Measurements from ENCODE around the gene LRRC74B.

Gene LRRC74B

GRCh38 chr22:21100149-21101032 lies 54.6 kb downstream of the LRRC74B start:
- FAIRE-seq (no peak), DNase-seq (ENCODE audit: insufficient read length, low spot score) (no peak)
- no peak for TF ChIP-seq POLR2A (IDR thresholded peaks at IDR 0.05; ENCODE audit: low read depth, low read length)

DNA sequence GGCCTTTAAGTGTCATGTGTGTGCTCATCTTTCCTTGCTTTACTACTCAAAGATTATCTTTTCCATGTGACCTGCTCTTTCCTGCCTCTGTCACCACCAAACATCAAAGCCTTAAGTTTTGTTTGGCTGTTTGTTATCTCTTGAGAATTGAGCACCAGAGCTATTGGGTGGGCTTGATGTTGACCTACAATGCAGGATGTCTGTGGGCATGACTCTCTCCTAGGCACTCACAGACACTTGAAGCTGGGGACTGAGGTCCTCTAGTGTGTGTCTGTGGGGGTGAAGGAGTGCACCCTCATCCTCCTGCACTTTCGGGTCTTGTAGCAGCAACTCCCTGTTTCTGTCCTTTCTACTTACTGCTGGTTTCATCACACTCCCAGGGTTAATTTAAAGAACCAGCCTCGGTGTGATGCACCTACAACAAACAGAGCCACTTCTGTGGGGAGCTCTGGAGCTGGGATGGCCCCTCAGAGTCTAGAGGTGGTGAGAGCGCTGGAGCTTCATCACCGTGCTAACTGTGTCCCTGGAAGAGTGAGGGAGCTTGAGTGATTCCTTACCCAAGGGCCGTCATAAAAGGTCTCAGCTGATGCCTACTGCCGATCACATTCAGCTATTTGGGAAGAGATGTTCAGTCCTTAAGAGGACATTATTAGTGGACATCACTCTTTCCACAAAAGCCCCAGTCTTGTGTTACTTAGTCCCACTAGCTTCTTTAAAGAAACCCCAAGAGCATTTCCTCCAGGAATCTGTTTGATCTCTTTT lies 56.3 kb downstream of the LRRC74B start:
- FAIRE-seq (no peak), DNase-seq (ENCODE audit: insufficient read length, low spot score) (no peak)
- TF ChIP-seq POLR2A (IDR thresholded peaks at IDR 0.05; ENCODE audit: low read depth, low read length) = no peak

- no peak for TF ChIP-seq POLR2A (IDR thresholded peaks at IDR 0.05; ENCODE audit: low read depth, low read length)
- FAIRE-seq = peak; percentile 79
- peak; percentile 66 for DNase-seq (ENCODE audit: insufficient read length, low spot score)
Measured at GRCh38 chr22:21102659-21103267, 57.0 kb downstream of the LRRC74B start.

DNA sequence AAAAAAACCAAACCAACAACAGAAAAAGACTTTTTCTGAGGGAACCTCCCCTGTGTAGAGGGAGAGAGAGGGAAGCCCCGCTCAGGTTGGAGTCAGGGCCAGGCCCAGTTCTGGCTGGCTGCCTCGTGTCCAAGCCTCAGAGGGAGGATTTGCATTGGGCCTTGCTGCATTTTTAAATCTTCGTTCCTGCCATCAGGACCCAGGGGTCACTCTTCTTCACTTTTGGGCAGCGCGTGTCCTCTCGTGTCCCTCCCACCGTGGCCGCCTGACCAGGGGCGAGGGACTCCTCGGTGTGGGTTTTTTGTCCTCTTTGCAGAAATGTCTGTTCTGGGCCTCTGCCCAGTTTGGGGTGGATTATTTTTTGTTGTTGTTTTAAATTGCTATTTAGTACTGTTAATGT lies 57.9 kb downstream of the LRRC74B start:
- TF ChIP-seq POLR2A (IDR thresholded peaks at IDR 0.05; ENCODE audit: low read depth, low read length) = no peak
- DNase-seq (ENCODE audit: insufficient read length, low spot score) (no peak), FAIRE-seq (no peak)

GRCh38 chr22:21104126-21104691 lies 58.5 kb downstream of the LRRC74B start:
- FAIRE-seq (no peak), DNase-seq (ENCODE audit: insufficient read length, low spot score) (no peak)
- TF ChIP-seq POLR2A (IDR thresholded peaks at IDR 0.05; ENCODE audit: low read depth, low read length) = no peak

GRCh38 chr22:21105294-21105693 lies 59.5 kb downstream of the LRRC74B start:
- TF ChIP-seq POLR2A (IDR thresholded peaks at IDR 0.05; ENCODE audit: low read depth, low read length) = no peak
- DNase-seq (ENCODE audit: insufficient read length, low spot score) (no peak), FAIRE-seq (no peak)

GRCh38 chr22:21106000-21106399 lies 60.3 kb downstream of the LRRC74B start:
- FAIRE-seq (no peak), DNase-seq (ENCODE audit: insufficient read length, low spot score) (no peak)
- no peak for TF ChIP-seq POLR2A (IDR thresholded peaks at IDR 0.05; ENCODE audit: low read depth, low read length)

GRCh38 chr22:21108379-21109115 lies 62.8 kb downstream of the LRRC74B start:
- DNase-seq (ENCODE audit: insufficient read length, low spot score) (no peak), FAIRE-seq (no peak)
- no peak for TF ChIP-seq POLR2A (IDR thresholded peaks at IDR 0.05; ENCODE audit: low read depth, low read length)
